Cortex of kidney (tissue), 1 donor: ENCODE measurements around the gene FAM200C.
"Not testable (repeated sequence)": the region's sequence is repeated elsewhere in the genome, so short reads cannot be mapped to it uniquely, and the experiment has no call there.

Source experiments
- DNase-seq: peaks from one replicate; lab custom pipeline; 2025; lab: John Stamatoyannopoulos, UW

Gene FAM200C

GRCh38 chr5:160399402-160400353 lies at the start of gene FAM200C:
FAM200C (minus strand) TSS chr5:160400054; CDS start chr5:160395490, 4,564 bp downstream.
- peak; percentile 11 for DNase-seq

DNA sequence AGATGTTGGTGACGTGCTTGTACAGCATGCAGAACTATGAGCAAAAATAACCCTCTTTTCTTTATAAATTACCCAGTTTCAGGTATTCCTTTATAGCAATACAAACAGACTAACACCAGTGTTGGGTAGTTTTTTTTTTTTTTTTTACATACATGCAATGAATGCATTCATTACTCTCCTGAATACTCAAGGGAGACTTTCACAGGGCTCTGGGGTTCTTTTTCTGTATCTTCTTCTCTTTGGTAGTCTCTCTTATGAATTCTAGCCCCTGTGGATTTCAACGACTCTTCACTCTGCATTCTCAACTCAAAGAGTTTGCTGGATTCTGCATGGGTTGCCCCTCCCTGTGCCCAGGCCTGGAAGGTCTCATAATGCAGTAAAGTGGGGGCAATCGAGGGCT lies 49.6 kb upstream of the FAM200C start:
- DNase-seq, result no peak

GRCh38 chr5:160448886-160449285 lies 49.0 kb upstream of the FAM200C start:
- no peak for DNase-seq

DNA sequence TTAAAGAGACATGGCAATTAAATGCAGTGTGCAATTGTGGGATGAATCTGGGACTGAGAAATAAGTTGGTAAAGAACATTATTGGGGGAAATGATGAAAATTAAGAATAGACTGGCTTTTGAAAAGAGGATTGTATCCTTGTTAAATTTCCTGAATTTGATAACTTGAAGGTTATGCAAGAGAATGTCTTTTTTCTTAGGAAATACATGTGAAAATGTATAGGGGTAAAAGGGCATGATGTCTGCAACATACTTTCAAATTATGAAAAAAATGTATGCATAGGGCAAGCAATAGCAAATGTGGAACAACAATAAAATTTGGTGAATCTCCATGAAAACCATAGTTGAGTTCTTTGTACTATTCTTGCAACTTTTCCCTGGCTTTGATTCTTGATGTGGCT lies 45.9 kb upstream of the FAM200C start:
- no peak for DNase-seq

GRCh38 chr5:160445132-160445531 lies 45.3 kb upstream of the FAM200C start:
- no peak for DNase-seq

DNA sequence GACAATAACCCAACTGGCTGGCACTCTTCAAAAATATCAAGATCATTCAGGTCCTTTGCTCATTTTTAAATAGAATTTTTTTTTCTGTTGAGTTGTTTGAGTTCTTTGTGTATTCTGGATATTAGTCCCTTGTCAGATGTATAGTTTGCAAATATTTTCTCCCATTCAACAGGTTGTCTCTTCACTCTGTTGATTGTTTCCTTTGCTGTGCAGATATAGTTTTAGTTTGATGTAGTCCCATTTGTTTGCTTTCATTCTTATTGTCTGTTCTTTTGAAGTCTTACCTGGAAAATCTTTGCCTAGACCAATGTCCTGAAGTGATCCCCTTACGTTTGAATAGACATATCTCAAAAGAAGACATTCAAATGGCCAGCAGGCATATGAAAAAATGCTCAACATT lies 44.6 kb upstream of the FAM200C start:
- no peak for DNase-seq

GRCh38 chr5:160442824-160443431 lies 43.1 kb upstream of the FAM200C start:
- DNase-seq, result no peak

GRCh38 chr5:160441311-160441781 lies 41.5 kb upstream of the FAM200C start:
- no peak for DNase-seq

- DNase-seq, result no peak
Observed at GRCh38 chr5:160439205-160439600, 39.3 kb upstream of the FAM200C start.

GRCh38 chr5:160438316-160439204 lies 38.7 kb upstream of the FAM200C start:
- DNase-seq, result no peak

DNA sequence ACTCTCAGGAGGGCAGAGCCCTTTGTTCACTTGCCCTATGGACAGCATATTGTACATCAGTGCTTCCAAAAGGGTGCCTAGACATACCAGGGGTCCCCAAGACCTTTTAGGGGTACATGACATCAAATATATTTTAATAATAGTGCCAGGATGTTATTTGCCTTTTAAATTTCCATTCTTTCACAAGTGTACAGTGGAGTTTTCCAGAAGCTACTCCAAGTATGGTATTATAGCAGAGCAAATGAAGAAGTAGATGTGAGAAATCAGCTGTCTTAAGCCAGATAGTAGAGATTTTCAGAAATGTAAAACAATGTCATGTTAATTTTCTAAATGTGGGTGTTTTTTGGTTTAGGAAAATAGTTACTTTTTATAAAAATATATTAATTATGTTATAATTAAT lies 37.4 kb upstream of the FAM200C start:
- DNase-seq, result no peak

GRCh38 chr5:160436661-160437060 lies 36.8 kb upstream of the FAM200C start:
- not testable (repeated sequence) for DNase-seq

DNA sequence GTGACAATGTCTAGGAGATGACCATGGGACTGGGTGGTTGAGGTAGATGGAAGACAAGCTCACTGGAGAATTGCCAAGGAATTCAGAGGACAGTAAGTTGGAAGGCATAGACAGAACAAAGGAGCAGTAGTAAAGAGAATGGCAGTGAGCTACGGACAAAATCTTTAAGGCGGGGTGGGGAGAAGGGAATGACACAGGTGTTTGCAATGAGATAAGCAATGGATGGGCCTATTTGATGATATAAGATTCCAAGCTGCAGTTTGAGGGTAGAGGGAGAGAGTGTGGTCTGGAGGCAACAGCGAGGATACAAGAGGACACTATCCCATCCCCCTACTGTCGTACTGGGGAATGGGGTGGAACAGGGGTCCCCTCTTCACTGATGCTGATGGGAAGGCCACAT lies 36.2 kb upstream of the FAM200C start:
- no peak for DNase-seq

- DNase-seq, result no peak
Observed at GRCh38 chr5:160435532-160435931, 35.7 kb upstream of the FAM200C start.

GRCh38 chr5:160434022-160434531 lies 34.2 kb upstream of the FAM200C start:
- DNase-seq, result no peak

DNA sequence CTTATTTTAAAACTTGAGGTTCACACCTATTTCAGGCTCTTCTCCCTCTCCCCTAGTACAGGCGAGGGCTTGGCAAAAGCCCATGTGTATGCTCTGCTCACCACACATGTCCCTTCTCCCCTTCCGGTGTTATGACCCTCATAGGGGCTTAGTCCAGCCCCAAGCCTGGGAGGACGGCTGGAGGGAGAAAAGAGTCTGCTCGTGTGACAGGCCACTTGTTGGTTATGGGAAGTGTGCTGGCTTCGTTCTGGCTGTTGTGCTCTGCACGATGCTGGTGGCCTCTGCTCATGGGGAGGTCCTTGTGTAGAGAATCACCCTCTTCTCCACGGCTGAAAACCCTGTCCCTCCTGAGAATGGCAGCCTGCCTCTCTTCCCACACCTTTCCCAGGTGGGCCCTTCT lies 32.9 kb upstream of the FAM200C start:
- no peak for DNase-seq

DNA sequence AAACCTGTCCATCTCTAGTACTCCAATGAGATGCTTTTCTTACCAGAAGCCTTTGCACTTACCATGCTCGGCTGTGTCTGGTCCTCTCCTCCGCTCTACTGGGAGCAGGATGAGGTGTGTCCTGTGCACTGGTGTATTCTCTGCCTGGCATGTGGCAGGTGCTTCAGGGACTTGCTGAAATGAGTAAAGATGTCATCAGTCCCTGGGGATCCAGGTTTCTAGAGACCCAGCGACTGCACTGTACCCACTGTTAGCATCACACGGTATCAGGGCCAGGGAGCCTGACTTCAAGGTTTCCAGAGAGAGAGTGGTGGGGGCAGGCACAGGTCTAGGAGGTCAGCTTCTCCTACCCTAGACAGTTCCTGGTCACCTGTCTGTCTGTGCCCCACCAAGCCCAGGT lies 32.3 kb upstream of the FAM200C start:
- no peak for DNase-seq

GRCh38 chr5:160427607-160428006 lies 27.8 kb upstream of the FAM200C start:
- DNase-seq, result no peak

DNA sequence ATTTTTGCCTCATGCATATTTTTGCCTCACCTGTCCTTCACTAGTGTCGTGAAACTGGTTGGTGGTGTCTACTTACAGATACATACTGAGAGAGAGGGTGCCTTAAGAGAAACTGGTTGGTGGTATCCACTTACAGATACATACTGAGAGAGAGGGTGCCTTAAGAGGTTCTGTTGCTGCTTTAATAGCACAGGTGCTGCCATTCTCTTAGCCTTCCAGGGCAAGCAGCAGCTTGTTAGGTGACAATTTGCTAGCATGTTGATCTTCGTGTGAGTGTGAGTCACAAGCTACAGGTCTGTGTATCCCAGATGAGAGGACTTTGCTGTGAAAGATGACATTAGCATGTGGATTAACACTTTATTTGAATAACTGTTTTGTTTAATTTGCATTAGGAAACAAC lies 23.2 kb upstream of the FAM200C start:
- no peak for DNase-seq

- no peak for DNase-seq
Observed at GRCh38 chr5:160421625-160422258, 21.9 kb upstream of the FAM200C start, which contains the start of gene PTTG1. PTTG1 (plus strand) TSS chr5:160421855; CDS start chr5:160422313, 458 bp downstream.

DNA sequence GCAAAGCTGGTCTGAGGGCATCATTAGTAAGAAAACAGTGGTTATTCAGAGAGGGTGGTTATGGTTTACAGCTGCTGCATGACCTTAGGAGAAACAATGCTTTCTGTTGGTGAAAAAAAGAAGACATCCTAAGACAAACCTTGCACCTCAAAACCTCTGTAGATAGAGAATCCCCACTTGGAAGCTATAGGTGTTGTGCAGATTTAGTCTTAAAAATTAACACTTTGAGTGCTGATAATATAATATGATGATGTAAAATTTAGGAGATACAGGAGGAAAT lies 20.4 kb upstream of the FAM200C start:
- DNase-seq, result no peak
